OCI-M2 (cell line): Measurements from ENCODE around the gene ZNF148.
A peak's percentile ranks its signal among the peaks of the same experiment; 100 is the strongest.
"Not testable (repeated sequence)": the region's sequence is repeated elsewhere in the genome, so short reads cannot be mapped to it uniquely, and the experiment has no call there.

Experiments
- DNase-seq: peaks from one replicate; lab custom pipeline; 2025; ENCODE audit not compliant: unreplicated experiment; lab: John Stamatoyannopoulos, UW

ZNF148 gene

DNA sequence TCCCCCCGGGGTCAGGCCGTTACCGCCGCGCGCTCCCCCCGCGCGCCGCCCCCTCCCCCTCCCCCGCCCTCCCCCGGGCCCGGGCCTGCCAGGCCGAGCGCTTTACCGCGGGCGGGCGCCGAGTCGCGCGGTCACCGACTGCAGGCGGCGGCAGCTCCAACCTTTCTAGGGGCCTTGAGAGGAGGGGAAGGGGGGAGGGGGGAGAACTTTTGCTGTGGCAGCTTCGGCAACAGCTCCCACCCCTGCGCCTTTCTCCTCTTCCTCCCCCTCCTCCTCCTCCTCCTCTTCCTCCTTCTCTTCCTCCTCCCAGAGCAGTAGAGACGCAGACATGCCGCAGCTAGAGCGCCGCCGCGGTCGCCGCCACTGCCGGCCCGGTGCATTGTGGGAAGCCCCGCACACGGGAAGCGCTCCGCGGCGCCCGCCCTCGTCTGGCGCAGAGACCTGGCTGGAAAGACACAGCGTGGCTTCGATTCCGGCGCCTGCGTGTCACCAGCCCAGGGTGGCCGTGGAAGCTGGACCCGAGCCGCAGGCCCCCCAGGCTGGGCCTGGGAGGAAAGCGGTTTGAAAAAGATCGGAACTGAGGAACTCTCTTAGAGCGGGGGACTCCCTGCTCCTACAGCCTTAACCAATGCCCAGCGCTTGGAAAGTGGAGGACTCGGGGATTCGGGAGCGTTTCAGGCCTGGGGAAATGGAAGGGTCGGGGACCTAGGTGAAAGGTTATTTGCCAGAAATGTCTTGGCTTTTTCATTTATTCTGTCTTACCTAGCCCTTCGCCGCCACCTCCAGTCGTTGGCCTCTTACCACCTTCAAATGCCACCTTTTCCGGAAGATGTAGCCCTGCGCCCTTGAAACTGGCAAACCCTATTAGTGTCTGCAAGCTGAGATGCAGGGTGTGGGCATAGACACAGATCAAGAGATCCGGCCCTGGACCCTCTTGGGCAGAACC, at the start of gene ZNF148:
ZNF148 (minus strand) TSS at position 330 of the 946 bp plus-strand sequence. CDS start 61,685 bp downstream, outside the sequence.
- peak; percentile 8 for DNase-seq

DNA sequence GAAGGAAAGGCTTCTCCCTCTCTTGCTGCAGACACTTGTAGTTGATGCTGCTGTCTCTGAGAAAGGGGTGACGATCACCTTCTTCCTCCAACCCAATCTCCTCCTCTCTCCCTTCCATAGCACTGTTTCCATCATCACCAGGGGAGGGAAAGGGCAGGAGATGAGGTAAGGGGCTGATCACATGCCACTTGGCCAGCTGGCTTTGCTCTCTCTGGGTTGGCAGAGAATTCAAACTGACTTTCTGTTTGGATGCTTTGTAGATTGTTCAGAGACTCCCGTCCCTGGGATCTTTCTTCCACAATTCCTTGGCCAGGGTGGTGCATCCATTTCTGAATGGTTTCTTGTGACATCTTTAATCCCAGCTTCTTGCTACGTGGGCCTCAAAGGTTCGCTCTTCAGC, 43.2 kb upstream of the ZNF148 start:
- no peak for DNase-seq

- no peak for DNase-seq
These were observed 41.1 kb upstream of the ZNF148 start for GRCh38 chr3:125416235-125416634.

DNA sequence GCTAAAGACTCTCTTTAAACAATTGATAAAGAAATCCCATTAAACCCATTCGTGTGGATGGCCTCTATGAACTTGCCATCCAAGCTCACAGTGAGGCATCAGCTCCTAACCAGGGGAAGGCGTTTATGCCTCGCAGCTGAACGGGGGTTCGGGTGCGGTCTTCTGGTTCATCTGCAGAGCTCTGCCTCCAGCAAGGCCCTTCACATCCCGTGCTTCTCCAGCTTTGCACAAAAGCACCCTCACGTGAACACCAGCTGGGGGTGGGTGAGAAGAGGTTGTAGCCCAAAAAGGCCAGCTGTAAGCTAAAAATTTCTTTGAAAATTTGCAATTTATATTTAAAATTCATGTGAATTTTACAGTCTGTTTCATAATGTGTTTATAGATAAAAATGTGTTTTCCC, 39.5 kb upstream of the ZNF148 start:
- DNase-seq = no peak

GRCh38 chr3:125410922-125411321, 35.8 kb upstream of the ZNF148 start:
- DNase-seq = no peak

DNA sequence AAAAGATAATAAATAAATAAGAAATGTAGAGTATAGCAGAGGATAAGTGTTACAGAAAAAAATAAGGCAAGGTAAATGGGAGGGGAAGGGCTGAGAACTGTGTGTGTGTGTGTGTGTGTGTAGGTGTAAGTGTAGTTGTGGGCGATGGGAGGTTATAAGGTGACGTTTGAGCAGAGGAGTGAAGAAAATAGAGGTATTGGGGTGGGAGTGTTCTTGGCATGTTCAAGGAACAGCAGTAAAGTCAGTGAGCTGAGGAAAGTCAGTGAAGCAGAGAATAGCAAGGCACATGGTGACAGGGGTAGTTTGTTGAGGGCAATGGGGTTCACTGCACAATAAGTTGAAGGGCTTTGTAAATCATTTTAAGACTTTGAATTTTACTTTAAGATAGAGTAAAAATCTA, 30.9 kb upstream of the ZNF148 start:
- no peak for DNase-seq

DNA sequence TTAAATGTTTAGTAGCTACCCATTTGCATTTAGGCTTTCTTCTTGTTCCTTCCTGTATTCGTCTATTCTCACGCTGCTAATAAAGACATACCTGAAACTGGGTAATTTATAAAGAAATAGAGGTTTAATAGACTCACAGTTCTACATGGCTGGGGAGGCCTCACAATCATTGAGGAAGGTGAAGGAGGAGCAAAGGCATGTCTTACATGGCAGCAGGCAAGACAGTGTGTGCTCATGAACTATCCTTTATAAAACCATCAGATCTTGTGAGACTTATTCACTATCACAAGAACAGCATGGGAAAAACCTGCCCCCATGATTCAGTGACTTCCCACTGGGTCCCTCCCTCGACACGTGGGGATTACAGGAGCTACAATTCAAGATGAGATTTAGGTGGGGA, 30.4 kb upstream of the ZNF148 start:
- not testable (repeated sequence) for DNase-seq

- DNase-seq = no peak
These were observed 28.7 kb upstream of the ZNF148 start for GRCh38 chr3:125403789-125404188.

GRCh38 chr3:125402639-125403038, 27.5 kb upstream of the ZNF148 start:
- DNase-seq = no peak

DNA sequence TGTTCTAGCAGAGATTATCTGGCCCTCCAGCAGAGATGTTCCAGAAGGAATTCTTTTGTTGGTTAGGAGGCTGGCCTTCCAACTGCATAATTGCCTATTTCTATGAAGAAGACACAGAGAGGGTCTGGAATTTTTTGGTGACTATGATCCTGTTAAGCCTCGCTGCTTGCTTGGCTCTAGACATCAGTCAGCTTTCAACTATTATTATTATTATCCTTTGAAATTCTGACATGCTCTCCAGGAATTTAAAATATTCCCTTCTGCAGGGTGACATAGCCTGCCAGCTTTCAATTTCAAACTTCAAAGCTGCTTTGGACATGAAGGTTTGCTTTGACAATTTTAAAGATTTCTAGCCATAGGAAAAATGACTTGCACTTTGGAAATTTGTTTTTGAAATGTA, 26.3 kb upstream of the ZNF148 start:
- no peak for DNase-seq

GRCh38 chr3:125398952-125399351, 23.8 kb upstream of the ZNF148 start:
- no peak for DNase-seq

- no peak for DNase-seq
These were observed 20.0 kb upstream of the ZNF148 start for GRCh38 chr3:125395091-125395490.

DNA sequence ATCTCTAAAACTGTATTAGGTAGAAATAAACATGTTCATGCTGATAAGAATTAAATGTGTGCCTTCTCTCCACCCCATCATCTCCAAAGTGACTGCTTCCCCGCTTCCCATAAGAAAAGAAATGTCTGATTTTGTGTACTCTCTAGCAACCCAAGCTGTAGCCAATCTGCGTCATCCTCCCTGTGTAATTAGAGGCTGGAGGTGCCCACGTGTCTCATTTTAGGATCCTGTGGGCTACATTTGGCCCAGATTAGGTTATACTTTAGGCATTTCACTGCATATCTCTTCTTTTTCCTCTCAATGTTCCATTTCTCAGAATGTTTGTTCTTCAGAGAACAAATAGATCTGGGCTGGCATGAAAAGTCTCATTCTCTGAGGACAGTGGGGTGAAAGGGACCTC, 19.3 kb upstream of the ZNF148 start:
- no peak for DNase-seq

- DNase-seq = no peak
These were observed 14.2 kb upstream of the ZNF148 start for GRCh38 chr3:125389282-125389681.

DNA sequence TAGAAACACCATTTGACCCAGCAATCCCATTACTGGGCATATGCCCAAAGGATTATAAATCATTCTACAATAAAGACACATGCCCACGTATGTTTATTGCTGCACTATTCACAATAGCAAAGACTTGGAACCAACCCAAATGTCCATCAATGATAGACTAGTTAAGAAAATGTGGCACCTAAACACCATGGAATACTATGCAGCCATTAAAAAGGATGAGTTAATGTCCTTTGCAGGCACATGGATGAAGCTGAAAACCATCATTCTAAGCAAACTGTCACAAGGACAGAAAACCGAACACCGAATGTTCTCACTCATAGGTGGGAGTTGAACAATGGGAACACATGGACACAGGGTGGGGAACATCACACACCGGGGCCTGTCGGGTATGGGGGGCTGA, 13.2 kb upstream of the ZNF148 start:
- not testable (repeated sequence) for DNase-seq

DNA sequence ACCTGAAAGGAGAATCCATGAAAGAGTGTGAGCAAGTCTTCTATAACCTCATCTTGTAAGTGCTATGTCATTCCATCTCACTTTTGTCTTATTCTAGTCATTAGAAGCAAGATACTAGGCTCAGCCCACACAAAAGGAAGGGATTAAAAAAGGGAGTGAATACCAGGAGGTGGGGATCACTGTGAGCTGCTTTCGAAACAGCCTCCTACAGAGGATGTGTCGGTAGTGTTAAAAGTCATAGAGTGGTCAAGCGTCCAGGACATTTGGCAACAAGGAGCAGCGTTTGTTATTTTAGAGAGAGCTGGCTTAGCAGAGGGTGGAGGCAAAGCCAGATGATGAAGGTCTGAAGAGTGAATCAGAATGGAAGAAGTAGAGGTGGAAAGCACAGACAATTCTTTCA, 11.7 kb upstream of the ZNF148 start:
- no peak for DNase-seq

DNA sequence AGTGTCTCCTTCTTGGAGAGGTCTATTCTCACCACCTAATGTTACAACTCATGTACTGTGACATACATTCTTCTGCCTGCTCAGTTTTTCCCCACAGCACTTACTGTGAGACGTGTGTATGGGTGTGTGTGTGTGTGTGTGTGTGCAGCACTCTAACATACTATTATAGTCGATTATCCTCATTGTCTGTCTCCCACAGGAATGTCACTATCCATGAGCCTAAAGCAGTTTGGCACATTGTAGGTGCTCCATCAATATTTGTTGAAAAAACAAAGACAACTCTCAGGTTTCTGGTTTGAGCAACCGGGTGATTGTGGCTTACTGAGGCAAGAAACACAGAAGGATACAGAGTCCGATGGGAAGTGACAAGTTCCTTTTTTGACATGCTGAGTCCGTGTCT, 8.6 kb upstream of the ZNF148 start:
- no peak for DNase-seq

- no peak for DNase-seq
These were observed 7.2 kb upstream of the ZNF148 start for GRCh38 chr3:125382298-125382697.

DNA sequence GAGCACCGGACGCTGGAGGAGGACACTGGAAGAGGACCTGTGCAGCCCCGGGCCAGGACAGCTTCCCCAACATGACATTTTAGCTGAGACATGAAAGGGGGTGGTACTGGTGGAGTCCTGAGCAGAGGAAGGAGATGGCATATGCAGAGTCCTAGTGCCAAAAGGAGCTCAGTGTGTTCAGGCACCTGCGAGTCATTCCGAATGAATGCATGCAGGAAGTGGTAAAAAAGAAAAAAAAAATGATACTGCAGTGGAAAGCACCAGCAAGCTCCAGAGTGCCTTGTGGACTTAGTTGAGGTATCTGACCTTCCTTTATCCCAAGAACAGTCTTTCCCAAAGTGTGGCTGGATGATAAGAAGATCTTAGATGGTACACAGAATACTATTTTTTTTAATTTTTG, 6.6 kb upstream of the ZNF148 start:
- no peak for DNase-seq

DNA sequence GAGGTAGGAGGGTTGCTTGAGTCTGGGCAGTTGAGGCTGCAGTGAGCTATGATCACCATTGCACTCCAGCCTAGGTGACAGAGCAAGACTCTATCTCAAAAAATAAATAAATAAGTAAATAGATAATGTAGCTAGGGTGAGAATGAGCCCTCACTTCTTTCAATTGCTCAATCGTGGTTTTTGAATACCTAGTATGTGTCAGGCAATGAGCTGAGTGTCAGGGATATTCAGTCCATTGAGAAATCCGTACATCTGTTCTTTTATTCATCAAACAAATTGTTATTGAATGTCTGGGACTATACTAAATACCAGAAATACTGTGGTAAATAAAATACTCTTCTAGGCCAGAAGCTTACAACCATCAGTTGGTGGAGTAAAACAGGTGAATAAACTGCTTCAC, 6.2 kb upstream of the ZNF148 start:
- DNase-seq = no peak

GRCh38 chr3:125379483-125379882, 4.4 kb upstream of the ZNF148 start:
- no peak for DNase-seq

DNA sequence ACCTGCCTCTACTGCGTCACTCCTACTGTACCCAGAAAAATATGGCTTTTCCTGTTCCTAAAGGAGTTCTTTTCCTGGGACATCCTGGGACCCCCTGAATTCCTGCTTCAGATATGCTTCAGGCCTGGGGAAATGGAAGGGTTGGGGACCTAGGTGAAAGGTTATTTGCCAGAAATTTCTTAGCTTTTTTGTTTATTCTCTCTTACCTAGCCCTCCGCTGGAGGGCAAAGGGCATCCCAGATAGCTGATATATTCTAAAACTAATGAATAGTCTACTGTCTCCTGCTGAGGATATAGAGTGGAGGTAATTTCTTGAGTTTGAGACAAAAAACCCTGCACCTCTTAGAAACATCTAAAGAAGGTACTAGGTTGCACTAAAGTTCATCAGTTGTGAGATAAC, 3.6 kb upstream of the ZNF148 start:
- DNase-seq = no peak
